SK-N-SH (cell line): ENCODE data around the gene ATXN7. TPM values are rescaled to one million over a fixed set of nuclear protein-coding genes. Genes with fewer than 3 reads are reported as not detected.

ENCODE experiments used
- CTCF ChIA-PET: fragments of 300-600, 350-600 bp; formaldehyde crosslinking; extraction: SDS; loops from one replicate; lab custom pipeline; 2021; lab: Yijun Ruan, JAX
- POLR2A ChIA-PET: fragments of 350-600 bp; sonication (Branson Sonifier 250); formaldehyde crosslinking; extraction: SDS; loops from one replicate; lab custom pipeline; 2020; ENCODE audit warnings: antibody characterized with exemption, inconsistent platforms; lab: Yijun Ruan, JAX
- DNase-seq: peaks from one replicate; pipeline ENCODE4 v3.0.0; 2012
- H2AFZ ChIP-seq: fragments of 200-600 bp; sonication (generic); 2 replicates; pipeline ENCODE4 v1.8.1; 2016; ENCODE audit warnings: antibody characterized with exemption, mild to moderate bottlenecking, low read depth
- H3F3A ChIP-seq: fragments of 200-600 bp; sonication (generic); replicated peaks from 2 replicates; pipeline ENCODE3; 2016; ENCODE audit warnings: antibody characterized with exemption, mild to moderate bottlenecking; ENCODE audit not compliant: insufficient read depth
- H3K27ac ChIP-seq, 2 experiments: fragments of 200-500 bp in 1 of 2; fragments of 200-600 bp in 1 of 2; sonication (Bioruptor generic) in 1 of 2; sonication (generic), shearing (Covaris generic) in 1 of 2; 2 replicates each; pipeline versions ENCODE4 v1.5.1 to v1.6.1; 2014 to 2016; ENCODE audit warnings: low read depth in 2 of 2, inconsistent platforms in 1 of 2, low read length in 1 of 2, mild to moderate bottlenecking in 1 of 2, mixed read lengths in 1 of 2
- H3K27me3 ChIP-seq: fragments of 200-600 bp; sonication (generic), shearing (Covaris generic); 2 replicates; pipeline ENCODE4 v1.6.1; 2016; ENCODE audit warnings: mixed run types; ENCODE audit not compliant: insufficient read depth
- H3K36me3 ChIP-seq, 2 experiments: fragments of 200-500 bp in 1 of 2; fragments of 200-600 bp in 1 of 2; sonication (Bioruptor generic) in 1 of 2; sonication (generic) in 1 of 2; replicated peaks in 1 of 2; 2 replicates each; pipeline versions ENCODE3 to v1.5.1; 2014 to 2016; ENCODE audit warnings: low read length in 1 of 2, mild to moderate bottlenecking in 1 of 2; ENCODE audit not compliant: insufficient read depth in 2 of 2, control insufficient read depth in 1 of 2
- H3K4me1 ChIP-seq, 2 experiments: fragments of 200-500 bp in 1 of 2; fragments of 200-600 bp in 1 of 2; sonication (Bioruptor generic) in 1 of 2; sonication (generic), shearing (Covaris generic) in 1 of 2; 2 replicates each; pipeline versions ENCODE4 v1.5.1 to v1.6.1; 2014 to 2016; ENCODE audit warnings: low read depth in 1 of 2, low read length in 1 of 2, mixed run types in 1 of 2; ENCODE audit not compliant: insufficient read depth in 2 of 2, control insufficient read depth in 1 of 2
- H3K4me2 ChIP-seq: fragments of 200-600 bp; sonication (generic), shearing (Covaris generic); 2 replicates; pipeline ENCODE4 v1.6.1; 2017; ENCODE audit warnings: mixed run types
- H3K4me3 ChIP-seq, 2 experiments: fragments of 200-500 bp in 1 of 2; fragments of 200-600 bp in 1 of 2; sonication (Bioruptor generic) in 1 of 2; sonication (generic), shearing (Covaris generic) in 1 of 2; 2 replicates each; pipeline versions ENCODE4 v1.5.1 to v1.8.1; 2014 to 2016; ENCODE audit warnings: low read depth in 2 of 2, inconsistent platforms in 1 of 2, low read length in 1 of 2, mild to moderate bottlenecking in 1 of 2, mixed read lengths in 1 of 2, moderate library complexity in 1 of 2
- H3K79me2 ChIP-seq: fragments of 200-600 bp; sonication (generic); 2 replicates; pipeline ENCODE4 v1.8.1; 2017; ENCODE audit warnings: mild to moderate bottlenecking; ENCODE audit not compliant: insufficient read depth
- H3K9ac ChIP-seq: fragments of 200-600 bp; sonication (generic); 2 replicates; pipeline ENCODE4 v1.6.1; 2017; ENCODE audit warnings: mixed run types
- H3K9me2 ChIP-seq: fragments of 200-600 bp; sonication (generic); 2 replicates; pipeline ENCODE4 v1.6.1; 2017; ENCODE audit warnings: mixed run types
- H3K9me3 ChIP-seq: fragments of 200-600 bp; sonication (generic); 2 replicates; pipeline ENCODE4 v1.6.1; 2017; ENCODE audit warnings: mixed run types, mild to moderate bottlenecking, moderate library complexity
- H4K20me1 ChIP-seq: fragments of 200-600 bp; sonication (generic); 2 replicates; pipeline ENCODE4 v1.6.1; 2017; ENCODE audit warnings: mild to moderate bottlenecking, mixed run types; ENCODE audit not compliant: insufficient read depth
- CHD2 ChIP-seq: fragments of 150-350 bp; IDR thresholded peaks from 2 replicates; pipeline ENCODE4 v1.6.1; 2018; ENCODE audit warnings: low read length; ENCODE audit not compliant: partially characterized antibody
- EP300 ChIP-seq, 2 experiments: IDR thresholded peaks; 2 replicates each; pipeline versions ENCODE4 v1.4.0 to v1.6.1; 2012; ENCODE audit warnings: borderline replicate concordance in 1 of 2, low read depth in 1 of 2, low read length in 1 of 2
- EZH2phosphoT487 ChIP-seq: fragments of 200-600 bp; sonication (generic); IDR thresholded peaks from 2 replicates; pipeline ENCODE4 v1.6.1; 2017; ENCODE audit warnings: low read depth, mixed run types, mild to moderate bottlenecking, antibody characterized with exemption, moderate library complexity, borderline replicate concordance
- FOXJ3 ChIP-seq: sonication (generic); formaldehyde crosslinking; IDR thresholded peaks from 2 replicates; pipeline ENCODE4 v1.5.1; 2020; ENCODE audit warnings: mild to moderate bottlenecking, missing genetic modification reagents
- FOXM1 ChIP-seq: IDR thresholded peaks from 2 replicates; pipeline ENCODE4 v1.4.0; 2012; ENCODE audit warnings: low read depth, mild to moderate bottlenecking
- MEF2A ChIP-seq: IDR thresholded peaks from 2 replicates; pipeline ENCODE4 v1.4.0; 2012; ENCODE audit warnings: low read depth, borderline replicate concordance
- NFIC ChIP-seq: IDR thresholded peaks from 2 replicates; pipeline ENCODE4 v1.4.0; 2012; ENCODE audit warnings: borderline replicate concordance
- POLR2AphosphoS5 ChIP-seq: IDR thresholded peaks from 2 replicates; pipeline ENCODE4 v1.6.1; 2012; ENCODE audit warnings: low read depth, low read length
- RAD21 ChIP-seq: IDR thresholded peaks from 2 replicates; pipeline ENCODE4 v1.6.1; 2012; ENCODE audit warnings: mild to moderate bottlenecking, low read length
- RFX5 ChIP-seq: IDR thresholded peaks from 2 replicates; pipeline ENCODE4 v1.6.1; 2012; ENCODE audit warnings: mild to moderate bottlenecking, improper control_type of control experiment, low read length
- RXRA ChIP-seq: IDR thresholded peaks from 2 replicates; pipeline ENCODE4 v1.4.0; 2012; ENCODE audit warnings: low read depth, mild to moderate bottlenecking, borderline replicate concordance
- SIN3A ChIP-seq: IDR thresholded peaks from 2 replicates; pipeline ENCODE4 v1.6.1; 2012; ENCODE audit warnings: low read depth, mild to moderate bottlenecking, low read length, moderate library complexity, borderline replicate concordance
- TCF12 ChIP-seq: IDR thresholded peaks from 2 replicates; pipeline ENCODE4 v1.4.0; 2012
- WGBS: methylation state at CpG from one replicate; pipeline ENCODE4 v1.1.6; 2017; ENCODE audit warnings: low lambda C conversion rate; 5-methylcytosine and 5-hydroxymethylcytosine counted together
- polyA plus RNA-seq, 3 experiments: library from polyadenylated mRNA; depleted of rRNA; stranded (reverse); fragments of >200 nt; gene quantifications; 2 replicates each; pipeline ENCODE4 v1.2.3, GENCODE V29; 2012
- TF ChIP-seq, protein P1 (sequence below): IDR thresholded peaks from 2 replicates; pipeline ENCODE4 v1.4.0; 2012; ENCODE audit warnings: low read depth
- TF ChIP-seq, protein P2 (sequence below): IDR thresholded peaks from 2 replicates; pipeline ENCODE4 v1.4.0; 2012; ENCODE audit warnings: low read depth, borderline replicate concordance
- TF ChIP-seq, protein P3 (sequence below): fragments of 150-350 bp; IDR thresholded peaks from 2 replicates; pipeline ENCODE4 v1.6.1; 2016; ENCODE audit warnings: mild to moderate bottlenecking, low read depth, low read length
- TF ChIP-seq, protein P4 (sequence below): fragments of 200-600 bp; sonication (generic); IDR thresholded peaks from 2 replicates; pipeline ENCODE4 v1.6.1; 2017; ENCODE audit warnings: antibody characterized with exemption, mild to moderate bottlenecking, moderate library complexity

ATXN7 gene
- polyA plus RNA-seq, 1 of the 3 experiments (the other 2 are of a cell fraction): 6.2 TPM

DNA sequence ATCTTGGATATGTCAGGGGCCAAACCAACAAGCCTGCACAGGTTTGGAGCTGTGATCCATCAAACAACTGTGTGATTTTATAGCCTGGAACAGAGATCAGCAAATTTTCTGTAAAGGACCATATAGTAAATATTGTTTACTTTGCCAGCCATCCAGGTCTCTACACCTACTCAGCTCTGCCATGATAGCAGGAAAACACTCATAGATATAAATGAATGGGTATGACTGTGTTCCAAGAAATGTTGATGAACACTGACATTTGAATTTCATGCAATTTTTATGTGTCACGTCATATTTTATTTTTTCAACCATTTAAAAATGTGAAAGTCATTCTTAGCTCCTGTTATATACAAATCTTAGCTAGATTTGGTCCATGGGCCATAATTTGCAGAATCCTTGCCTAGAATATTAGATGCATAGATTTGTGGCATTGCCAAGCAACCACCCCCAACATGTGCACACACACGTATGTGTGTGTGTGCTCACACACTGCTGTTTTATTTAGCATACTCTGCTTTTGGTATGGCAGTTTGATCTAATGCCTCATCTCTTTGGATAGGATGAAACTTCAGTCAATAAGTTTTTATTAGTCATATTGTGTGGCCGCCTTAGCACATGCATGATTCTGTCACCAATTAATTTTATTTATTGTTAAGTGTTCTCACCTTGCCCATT is 6.4 kb downstream of the ATXN7 start:
- no peak overlapping the region; a peak in 1 of 4 replicates for H3K27ac ChIP-seq
- ChIA-PET POLR2A (interaction anchor here (0.6 kb wide), 1 partner anchor 8 kb away, joined by 3 read pairs; no protein-coding TSS in a partner anchor), CTCF (interaction anchor here (1.1 to 1.3 kb wide), 3 partner anchors 11 to 52 kb away, joined by 3 to 4 read pairs (median 4); no protein-coding TSS in a partner anchor)
- DNase-seq: no peak
- WGBS: 94% methylated on average over 3 of the region's 3 CpGs
- TF ChIP-seq RFX5 (no peak), EP300 (IDR thresholded peaks at IDR 0.05; ENCODE audit: borderline replicate concordance in 1 of 2, low read depth in 1 of 2, low read length in 1 of 2) (no peak), FOXM1 (no peak), NFIC (no peak), EZH2phosphoT487 (no peak), SIN3A (no peak), TCF12 (no peak), RAD21 (no peak), FOXJ3 (CRISPR knock-in tag) (no peak), MEF2A (no peak), RXRA (no peak), POLR2AphosphoS5 (no peak), CHD2 (no peak)
- TF ChIP-seq, protein P1, sequence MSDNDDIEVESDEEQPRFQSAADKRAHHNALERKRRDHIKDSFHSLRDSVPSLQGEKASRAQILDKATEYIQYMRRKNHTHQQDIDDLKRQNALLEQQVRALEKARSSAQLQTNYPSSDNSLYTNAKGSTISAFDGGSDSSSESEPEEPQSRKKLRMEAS: no peak
- TF ChIP-seq, protein P2, sequence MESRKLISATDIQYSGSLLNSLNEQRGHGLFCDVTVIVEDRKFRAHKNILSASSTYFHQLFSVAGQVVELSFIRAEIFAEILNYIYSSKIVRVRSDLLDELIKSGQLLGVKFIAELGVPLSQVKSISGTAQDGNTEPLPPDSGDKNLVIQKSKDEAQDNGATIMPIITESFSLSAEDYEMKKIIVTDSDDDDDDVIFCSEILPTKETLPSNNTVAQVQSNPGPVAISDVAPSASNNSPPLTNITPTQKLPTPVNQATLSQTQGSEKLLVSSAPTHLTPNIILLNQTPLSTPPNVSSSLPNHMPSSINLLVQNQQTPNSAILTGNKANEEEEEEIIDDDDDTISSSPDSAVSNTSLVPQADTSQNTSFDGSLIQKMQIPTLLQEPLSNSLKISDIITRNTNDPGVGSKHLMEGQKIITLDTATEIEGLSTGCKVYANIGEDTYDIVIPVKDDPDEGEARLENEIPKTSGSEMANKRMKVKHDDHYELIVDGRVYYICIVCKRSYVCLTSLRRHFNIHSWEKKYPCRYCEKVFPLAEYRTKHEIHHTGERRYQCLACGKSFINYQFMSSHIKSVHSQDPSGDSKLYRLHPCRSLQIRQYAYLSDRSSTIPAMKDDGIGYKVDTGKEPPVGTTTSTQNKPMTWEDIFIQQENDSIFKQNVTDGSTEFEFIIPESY: no peak
- TF ChIP-seq, protein P3, sequence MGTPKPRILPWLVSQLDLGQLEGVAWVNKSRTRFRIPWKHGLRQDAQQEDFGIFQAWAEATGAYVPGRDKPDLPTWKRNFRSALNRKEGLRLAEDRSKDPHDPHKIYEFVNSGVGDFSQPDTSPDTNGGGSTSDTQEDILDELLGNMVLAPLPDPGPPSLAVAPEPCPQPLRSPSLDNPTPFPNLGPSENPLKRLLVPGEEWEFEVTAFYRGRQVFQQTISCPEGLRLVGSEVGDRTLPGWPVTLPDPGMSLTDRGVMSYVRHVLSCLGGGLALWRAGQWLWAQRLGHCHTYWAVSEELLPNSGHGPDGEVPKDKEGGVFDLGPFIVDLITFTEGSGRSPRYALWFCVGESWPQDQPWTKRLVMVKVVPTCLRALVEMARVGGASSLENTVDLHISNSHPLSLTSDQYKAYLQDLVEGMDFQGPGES: no peak
- TF ChIP-seq, protein P4, sequence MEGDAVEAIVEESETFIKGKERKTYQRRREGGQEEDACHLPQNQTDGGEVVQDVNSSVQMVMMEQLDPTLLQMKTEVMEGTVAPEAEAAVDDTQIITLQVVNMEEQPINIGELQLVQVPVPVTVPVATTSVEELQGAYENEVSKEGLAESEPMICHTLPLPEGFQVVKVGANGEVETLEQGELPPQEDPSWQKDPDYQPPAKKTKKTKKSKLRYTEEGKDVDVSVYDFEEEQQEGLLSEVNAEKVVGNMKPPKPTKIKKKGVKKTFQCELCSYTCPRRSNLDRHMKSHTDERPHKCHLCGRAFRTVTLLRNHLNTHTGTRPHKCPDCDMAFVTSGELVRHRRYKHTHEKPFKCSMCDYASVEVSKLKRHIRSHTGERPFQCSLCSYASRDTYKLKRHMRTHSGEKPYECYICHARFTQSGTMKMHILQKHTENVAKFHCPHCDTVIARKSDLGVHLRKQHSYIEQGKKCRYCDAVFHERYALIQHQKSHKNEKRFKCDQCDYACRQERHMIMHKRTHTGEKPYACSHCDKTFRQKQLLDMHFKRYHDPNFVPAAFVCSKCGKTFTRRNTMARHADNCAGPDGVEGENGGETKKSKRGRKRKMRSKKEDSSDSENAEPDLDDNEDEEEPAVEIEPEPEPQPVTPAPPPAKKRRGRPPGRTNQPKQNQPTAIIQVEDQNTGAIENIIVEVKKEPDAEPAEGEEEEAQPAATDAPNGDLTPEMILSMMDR: no peak
- no peak overlapping the region for H3K4me2 ChIP-seq
- peaks cover 3 to 10% of the 10 kb centered on the region in 2 experiments; a peak in 3 of 4 replicates for H3K4me1 ChIP-seq
- peaks cover 13% of the 10 kb centered on the region for H3F3A ChIP-seq
- H3K4me3 ChIP-seq: no peak overlapping the region
- peaks cover 87% of the 10 kb centered on the region for H3K79me2 ChIP-seq
- H2AFZ ChIP-seq: no peak overlapping the region
- no peaks in the 10 kb centered on the region for H3K27me3 ChIP-seq
- no peak overlapping the region for H3K9ac ChIP-seq
- H3K9me2 ChIP-seq: no peaks in the 10 kb centered on the region
- no peaks in the 10 kb centered on the region for H3K9me3 ChIP-seq
- peaks cover 38% of the 10 kb centered on the region for H4K20me1 ChIP-seq
- H3K36me3 ChIP-seq: peaks cover 0 to 14% of the 10 kb centered on the region in 2 experiments
